Large intestine (tissue), 3 donors: ENCODE data around the gene FAHD1. TPM values are rescaled to one million over a fixed set of nuclear protein-coding genes. Genes with fewer than 3 reads are reported as not detected.
"Not testable (repeated sequence)": the region's sequence is repeated elsewhere in the genome, so short reads cannot be mapped to it uniquely, and the experiment has no call there.

Source experiments
- DNase-seq, 2 donors: peaks; one replicate each; pipeline versions ENCODE4 v3.0.0 to v3.0.0-alpha.2; 2013
- H3K27ac ChIP-seq: one replicate; pipeline ENCODE4 v1.5.1; 2013; ENCODE audit warnings: low read length
- H3K27me3 ChIP-seq: 2 replicates; pipeline ENCODE4 v1.6.1; 2013; ENCODE audit warnings: low read length; ENCODE audit not compliant: control insufficient read depth, insufficient read depth
- H3K36me3 ChIP-seq: 2 replicates; pipeline ENCODE4 v1.6.1; 2013; ENCODE audit warnings: low read length; ENCODE audit not compliant: control insufficient read depth, insufficient read depth
- H3K4me1 ChIP-seq: one replicate; pipeline ENCODE4 v1.6.1; 2013; ENCODE audit warnings: low read length; ENCODE audit not compliant: control insufficient read depth, insufficient read depth
- H3K4me3 ChIP-seq: one replicate; pipeline ENCODE4 v1.5.1; 2013; ENCODE audit warnings: low read length
- H3K9me3 ChIP-seq: one replicate; pipeline ENCODE4 v1.6.1; 2013; ENCODE audit warnings: mild to moderate bottlenecking, low read depth, low read length, moderate library complexity; ENCODE audit not compliant: control insufficient read depth
- WGBS: methylation state at CpG from one replicate; pipeline ENCODE4 v1.1.5; 2013; ENCODE audit warnings: low lambda C conversion rate; ENCODE audit not compliant: insufficient coverage; 5-methylcytosine and 5-hydroxymethylcytosine counted together
- polyA plus RNA-seq: library from polyadenylated mRNA; unstranded; fragments of 120-200 nt; gene quantifications from one replicate; pipeline ENCODE4 v1.2.1, GENCODE V29; 2013

Gene FAHD1
- polyA plus RNA-seq, 1 donor: 49.6 TPM

- no CpG with 5 or more reads among the region's 5 CpGs for WGBS
Observed at GRCh38 chr16:1799263-1799662, 27.7 kb upstream of the FAHD1 start.

DNA sequence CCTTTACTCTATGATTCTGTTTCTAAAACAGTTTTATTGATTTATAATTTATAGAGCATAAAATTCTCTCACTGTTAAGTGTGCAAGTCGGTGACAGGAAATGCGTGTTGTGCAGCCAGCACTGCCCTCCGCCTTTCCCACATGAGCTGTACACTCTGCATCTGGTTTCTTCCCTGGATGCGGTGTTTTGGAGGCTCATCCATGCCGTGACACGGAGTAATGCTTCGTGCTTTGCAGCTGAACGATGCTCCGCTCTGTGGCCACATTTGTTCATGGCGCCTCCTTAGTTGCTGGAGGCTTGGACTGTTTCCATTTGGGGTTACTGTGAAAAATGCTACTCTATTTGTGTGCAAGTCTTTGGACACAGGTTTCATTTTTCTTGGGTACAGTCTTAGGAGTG, 26.3 kb upstream of the FAHD1 start:
- no peak overlapping the region for H3K4me3 ChIP-seq
- H3K27me3 ChIP-seq: no peaks in the 10 kb centered on the region
- 80% methylated on average over 1 of the region's 10 CpGs for WGBS
- H3K27ac ChIP-seq: no peak overlapping the region
- peaks cover 3% of the 10 kb centered on the region for H3K9me3 ChIP-seq
- H3K4me1 ChIP-seq: no peaks in the 10 kb centered on the region
- H3K36me3 ChIP-seq: no peaks in the 10 kb centered on the region
- DNase-seq: no peak

More at GRCh38 chr16:1799263-1799662, 27.7 kb upstream of the FAHD1 start:
- H3K4me3 ChIP-seq, H3K27me3 ChIP-seq, H3K4me1 ChIP-seq, H3K36me3 ChIP-seq, DNase-seq, H3K27ac ChIP-seq, H3K9me3 ChIP-seq: not testable (repeated sequence)

DNA sequence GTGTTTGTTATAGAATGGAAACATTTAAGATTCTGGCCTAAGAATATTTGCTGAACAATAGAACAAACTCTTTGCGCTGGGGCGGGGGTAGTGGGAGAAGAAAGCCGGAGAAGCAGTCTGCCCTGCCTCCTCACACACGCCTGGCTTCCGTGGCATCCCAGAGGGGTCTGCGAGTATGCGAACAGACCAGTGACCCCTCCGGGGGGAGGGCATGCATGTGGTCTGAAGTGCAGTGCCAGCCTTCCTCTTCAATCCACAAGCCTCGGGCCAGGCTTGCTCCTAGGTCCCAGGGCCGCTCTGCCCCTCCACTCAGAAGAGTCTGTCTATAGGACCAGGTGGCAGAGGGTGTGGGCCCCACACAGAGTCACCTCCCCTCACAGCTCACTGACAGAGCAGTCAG, 19.4 kb upstream of the FAHD1 start:
- Histone ChIP-seq H3K9me3 (no peaks in the 10 kb centered on the region), H3K4me3 (no peak overlapping the region), H3K36me3 (peaks cover 25% of the 10 kb centered on the region), H3K4me1 (no peaks in the 10 kb centered on the region), H3K27ac (no peak overlapping the region), H3K27me3 (no peaks in the 10 kb centered on the region)
- no peak for DNase-seq
- WGBS: no CpG with 5 or more reads among the region's 10 CpGs

GRCh38 chr16:1808691-1809090, 18.3 kb upstream of the FAHD1 start:
- no CpG with 5 or more reads among the region's 18 CpGs for WGBS
- peaks cover 31% of the 10 kb centered on the region for H3K36me3 ChIP-seq
- no peaks in the 10 kb centered on the region for H3K27me3 ChIP-seq
- DNase-seq: no peak
- H3K4me1 ChIP-seq: no peaks in the 10 kb centered on the region
- H3K9me3 ChIP-seq: no peaks in the 10 kb centered on the region
- no peak overlapping the region for H3K27ac ChIP-seq
- H3K4me3 ChIP-seq: no peak overlapping the region

DNA sequence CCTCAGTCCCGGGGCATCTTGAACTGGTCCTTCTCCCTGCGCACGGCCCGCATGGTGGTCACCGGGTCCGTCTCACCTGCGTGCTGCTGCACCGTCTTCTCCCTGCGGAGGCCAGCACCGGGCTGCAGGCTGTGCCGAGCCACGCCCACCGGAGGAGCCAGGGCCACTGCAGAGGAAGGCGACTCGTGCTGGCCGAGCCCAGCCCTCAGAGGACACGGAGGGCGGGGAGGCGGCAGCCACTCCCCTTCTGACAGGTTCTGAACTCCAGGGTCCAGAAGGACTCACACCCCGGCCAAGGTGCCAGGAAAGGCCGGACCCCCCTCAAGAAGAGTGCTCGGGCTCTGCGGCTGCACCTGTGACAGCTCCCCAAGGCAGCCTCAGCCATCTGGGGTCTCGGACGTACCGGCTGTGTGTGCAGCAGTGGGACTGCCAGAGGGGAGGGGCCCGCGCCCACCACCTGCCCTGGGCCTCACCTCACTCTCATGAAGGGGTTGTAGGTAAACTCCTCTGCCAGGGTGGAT, 17.7 kb upstream of the FAHD1 start:
- H3K27ac ChIP-seq: no peak overlapping the region
- WGBS: no CpG with 5 or more reads among the region's 28 CpGs
- DNase-seq: peak in 1 of 2 donors; percentile 35
- no peaks in the 10 kb centered on the region for H3K27me3 ChIP-seq
- H3K9me3 ChIP-seq: no peaks in the 10 kb centered on the region
- H3K4me1 ChIP-seq: no peaks in the 10 kb centered on the region
- peaks cover 32% of the 10 kb centered on the region for H3K36me3 ChIP-seq
- H3K4me3 ChIP-seq: no peak overlapping the region

DNA sequence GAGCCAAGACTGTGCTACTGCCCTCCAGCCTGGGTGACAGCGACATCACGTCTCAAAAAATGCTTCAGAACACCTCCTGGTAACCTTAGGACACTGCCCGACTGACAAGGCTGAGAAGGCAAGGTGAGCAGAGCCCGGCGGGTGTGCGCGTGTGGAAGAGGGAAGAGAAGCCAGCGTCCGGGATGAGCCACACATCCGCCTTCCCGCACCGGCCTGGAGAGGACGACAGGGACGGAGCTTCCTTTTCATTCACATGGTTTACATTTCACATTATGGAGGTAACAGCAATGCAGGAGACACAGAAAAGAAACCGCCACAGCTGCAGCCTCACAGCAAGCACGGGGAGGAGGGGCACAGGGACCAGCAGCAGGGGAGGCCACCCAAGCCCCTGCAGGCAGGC, 16.9 kb upstream of the FAHD1 start:
- peaks cover 32% of the 10 kb centered on the region for H3K36me3 ChIP-seq
- no CpG with 5 or more reads among the region's 16 CpGs for WGBS

DNA sequence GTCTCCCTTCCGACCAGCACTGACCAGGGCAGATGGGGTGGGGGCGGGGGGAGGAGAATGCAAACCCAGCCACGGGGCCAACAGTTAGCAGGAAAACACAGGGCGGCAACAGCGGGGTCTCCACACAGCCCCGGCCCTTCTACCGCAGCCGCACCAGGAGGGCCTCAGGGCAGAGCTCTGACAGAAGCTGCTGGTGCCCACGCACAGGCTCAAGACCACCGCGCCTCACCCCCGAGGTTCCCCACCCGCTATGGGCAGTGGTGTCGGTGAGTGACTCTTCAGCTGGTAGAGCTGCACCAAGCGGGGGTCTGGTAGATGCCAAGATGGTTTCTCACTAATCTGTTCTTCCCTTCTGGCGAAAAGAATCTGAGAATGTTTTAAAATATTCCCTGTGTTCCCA, 16.5 kb upstream of the FAHD1 start:
- H3K27me3 ChIP-seq: no peaks in the 10 kb centered on the region
- no peak overlapping the region for H3K27ac ChIP-seq
- no peaks in the 10 kb centered on the region for H3K9me3 ChIP-seq
- no peak for DNase-seq
- H3K4me3 ChIP-seq: no peak overlapping the region
- no CpG with 5 or more reads among the region's 16 CpGs for whole genome bisulfite sequencing
- peaks cover 37% of the 10 kb centered on the region for H3K36me3 ChIP-seq
- H3K4me1 ChIP-seq: no peaks in the 10 kb centered on the region

More for the DNA sequence above, 16.9 kb upstream of the FAHD1 start:
- no peak for DNase-seq
- Histone ChIP-seq H3K4me1 (no peaks in the 10 kb centered on the region), H3K9me3 (no peaks in the 10 kb centered on the region), H3K4me3 (no peak overlapping the region), H3K27me3 (no peaks in the 10 kb centered on the region), H3K27ac (no peak overlapping the region)

DNA sequence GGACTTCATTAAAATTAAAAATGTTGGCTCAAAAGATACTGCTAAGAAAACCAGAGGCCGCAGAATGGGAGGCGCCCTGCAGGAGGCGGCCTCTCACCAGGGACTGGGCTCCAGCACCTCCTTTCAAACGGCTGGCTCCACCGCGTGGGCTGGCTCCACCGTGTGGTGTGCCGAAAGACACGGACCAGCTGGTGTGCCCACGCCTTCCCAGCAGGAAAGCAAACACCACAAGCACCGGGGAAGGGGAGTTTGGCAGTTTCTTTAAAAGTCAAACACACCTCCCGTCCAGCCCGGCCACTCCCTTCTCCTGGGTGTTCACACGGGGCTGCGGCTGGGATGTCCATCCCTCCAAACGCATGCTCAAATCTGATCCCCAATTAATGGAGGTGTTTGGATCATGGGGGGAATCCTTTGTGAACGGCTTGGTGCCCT, 14.3 kb upstream of the FAHD1 start:
- peak in 1 of 2 donors; percentile 62 for DNase-seq
- no peak overlapping the region for H3K4me3 ChIP-seq
- no peaks in the 10 kb centered on the region for H3K27me3 ChIP-seq
- no peaks in the 10 kb centered on the region for H3K9me3 ChIP-seq
- no CpG with 5 or more reads among the region's 17 CpGs for WGBS
- H3K27ac ChIP-seq: no peak overlapping the region
- no peaks in the 10 kb centered on the region for H3K4me1 ChIP-seq
- H3K36me3 ChIP-seq: peaks cover 49% of the 10 kb centered on the region

GRCh38 chr16:1815461-1815860, 11.5 kb upstream of the FAHD1 start:
- no peak for DNase-seq
- Histone ChIP-seq H3K27ac (no peak overlapping the region), H3K4me3 (no peak overlapping the region), H3K27me3 (no peaks in the 10 kb centered on the region), H3K9me3 (no peaks in the 10 kb centered on the region), H3K36me3 (peaks cover 55% of the 10 kb centered on the region), H3K4me1 (no peaks in the 10 kb centered on the region)
- WGBS: no CpG with 5 or more reads among the region's 11 CpGs

DNA sequence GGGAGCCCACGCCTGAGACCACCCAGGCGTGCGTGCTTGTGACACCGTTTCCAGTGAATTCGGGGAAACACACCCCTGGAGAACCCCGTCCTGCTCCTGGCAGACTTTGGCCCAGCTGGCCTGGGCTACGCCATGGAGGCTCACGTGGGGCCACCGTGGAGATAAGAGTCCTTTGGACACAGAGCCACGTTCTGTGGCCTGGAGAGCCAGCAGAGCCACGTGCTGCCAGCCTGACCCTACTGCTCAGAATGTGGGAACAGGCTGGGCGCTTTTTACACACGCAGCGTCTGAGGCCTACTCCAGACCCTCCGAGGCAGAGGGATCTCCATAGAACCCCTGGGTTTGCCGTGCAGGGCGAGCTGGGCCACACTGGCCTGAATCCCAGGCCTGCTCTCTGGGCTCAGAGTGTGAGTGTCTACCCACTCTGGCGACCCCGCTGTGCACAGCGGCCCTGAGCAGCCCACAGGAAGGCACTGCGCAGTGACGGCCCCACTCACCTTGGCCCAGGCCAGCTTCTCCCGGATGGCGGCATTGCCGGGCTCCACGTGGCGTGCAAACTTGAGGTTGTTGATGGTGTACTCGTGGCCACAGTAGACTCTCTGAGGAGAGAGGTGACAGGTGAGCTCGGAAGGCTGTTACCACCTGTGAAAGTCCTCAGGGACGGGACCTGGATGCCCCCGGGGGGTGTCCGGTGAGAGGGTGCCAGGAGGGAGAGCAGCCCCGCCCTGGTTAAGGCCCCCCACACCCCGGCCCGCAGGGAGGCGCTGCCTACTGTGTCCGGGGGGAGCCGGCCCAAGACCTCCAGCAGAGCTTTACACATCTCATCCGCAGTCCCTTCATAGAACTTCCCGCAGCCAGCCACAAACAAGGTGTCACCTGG, 10.4 kb upstream of the FAHD1 start:
- no peaks in the 10 kb centered on the region for H3K9me3 ChIP-seq
- H3K36me3 ChIP-seq: peaks cover 66% of the 10 kb centered on the region
- no peak overlapping the region for H3K4me3 ChIP-seq
- no CpG with 5 or more reads among the region's 40 CpGs for WGBS
- H3K4me1 ChIP-seq: no peaks in the 10 kb centered on the region
- no peaks in the 10 kb centered on the region for H3K27me3 ChIP-seq
- no peak overlapping the region for H3K27ac ChIP-seq
- no peak for DNase-seq

- Histone ChIP-seq H3K27ac (no peak overlapping the region), H3K9me3 (no peaks in the 10 kb centered on the region), H3K36me3 (peaks cover 70% of the 10 kb centered on the region), H3K27me3 (no peaks in the 10 kb centered on the region), H3K4me1 (no peaks in the 10 kb centered on the region), H3K4me3 (no peak overlapping the region)
- WGBS: no CpG with 5 or more reads among the region's 9 CpGs
- DNase-seq: no peak
Observed at GRCh38 chr16:1817276-1817589, 9.8 kb upstream of the FAHD1 start.
